Loucy (cell line): ENCODE data around the gene GNAZ.

Experiments used
- EZH2phosphoT487 ChIP-seq: fragments of 200-600 bp; IDR thresholded peaks from 2 replicates; pipeline ENCODE4 v1.6.1; 2018; ENCODE audit warnings: antibody characterized with exemption, mild to moderate bottlenecking, moderate library complexity, borderline replicate concordance
- TF ChIP-seq, protein P1 (sequence below): fragments of 200-600 bp; sonication (generic); conservative IDR thresholded peaks from 2 replicates; pipeline ENCODE4 v1.5.1; 2014; ENCODE audit warnings: mild to moderate bottlenecking, antibody characterized with exemption, low read length

DNA sequence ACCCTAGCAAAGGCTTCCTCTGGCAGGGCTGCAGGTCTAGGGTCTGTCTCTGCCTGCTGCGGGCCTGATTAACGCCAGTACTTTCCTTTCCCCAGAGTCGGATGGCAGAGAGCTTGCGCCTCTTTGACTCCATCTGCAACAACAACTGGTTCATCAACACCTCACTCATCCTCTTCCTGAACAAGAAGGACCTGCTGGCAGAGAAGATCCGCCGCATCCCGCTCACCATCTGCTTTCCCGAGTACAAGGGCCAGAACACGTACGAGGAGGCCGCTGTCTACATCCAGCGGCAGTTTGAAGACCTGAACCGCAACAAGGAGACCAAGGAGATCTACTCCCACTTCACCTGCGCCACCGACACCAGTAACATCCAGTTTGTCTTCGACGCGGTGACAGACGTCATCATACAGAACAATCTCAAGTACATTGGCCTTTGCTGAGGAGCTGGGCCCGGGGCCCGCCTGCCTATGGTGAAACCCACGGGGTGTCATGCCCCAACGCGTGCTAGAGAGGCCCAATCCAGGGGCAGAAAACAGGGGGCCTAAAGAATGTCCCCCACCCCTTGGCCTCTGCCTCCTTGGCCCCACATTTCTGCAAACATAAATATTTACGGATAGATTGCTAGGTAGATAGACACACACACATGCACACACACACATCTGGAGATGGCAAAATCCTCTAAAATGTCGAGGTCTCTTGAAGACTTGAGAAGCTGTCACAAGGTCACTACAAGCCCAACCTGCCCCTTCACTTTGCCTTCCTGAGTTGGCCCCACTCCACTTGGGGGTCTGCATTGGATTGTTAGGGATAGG is 52.9 kb downstream of the GNAZ start:
- TF ChIP-seq, protein P1, sequence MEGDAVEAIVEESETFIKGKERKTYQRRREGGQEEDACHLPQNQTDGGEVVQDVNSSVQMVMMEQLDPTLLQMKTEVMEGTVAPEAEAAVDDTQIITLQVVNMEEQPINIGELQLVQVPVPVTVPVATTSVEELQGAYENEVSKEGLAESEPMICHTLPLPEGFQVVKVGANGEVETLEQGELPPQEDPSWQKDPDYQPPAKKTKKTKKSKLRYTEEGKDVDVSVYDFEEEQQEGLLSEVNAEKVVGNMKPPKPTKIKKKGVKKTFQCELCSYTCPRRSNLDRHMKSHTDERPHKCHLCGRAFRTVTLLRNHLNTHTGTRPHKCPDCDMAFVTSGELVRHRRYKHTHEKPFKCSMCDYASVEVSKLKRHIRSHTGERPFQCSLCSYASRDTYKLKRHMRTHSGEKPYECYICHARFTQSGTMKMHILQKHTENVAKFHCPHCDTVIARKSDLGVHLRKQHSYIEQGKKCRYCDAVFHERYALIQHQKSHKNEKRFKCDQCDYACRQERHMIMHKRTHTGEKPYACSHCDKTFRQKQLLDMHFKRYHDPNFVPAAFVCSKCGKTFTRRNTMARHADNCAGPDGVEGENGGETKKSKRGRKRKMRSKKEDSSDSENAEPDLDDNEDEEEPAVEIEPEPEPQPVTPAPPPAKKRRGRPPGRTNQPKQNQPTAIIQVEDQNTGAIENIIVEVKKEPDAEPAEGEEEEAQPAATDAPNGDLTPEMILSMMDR = no peak
- TF ChIP-seq EZH2phosphoT487 = no peak
